Esophagus squamous epithelium (tissue), 4 donors: ENCODE results near the gene C15orf61.

Experiments used
- POLR2A ChIP-seq, 4 donors: fragments of 450-650 bp; IDR thresholded peaks; one replicate each; pipeline ENCODE4 v1.6.1; 2017; ENCODE audit warnings: antibody characterized with exemption in 4 of 4, mild to moderate bottlenecking in 4 of 4, moderate library complexity in 3 of 4
- TF ChIP-seq, protein P1 (sequence below), 6 experiments: fragments of 450-650 bp in 4 of 6; fragments of 200-600 bp in 2 of 6; sonication (generic) in 2 of 6; IDR thresholded peaks; one replicate each; pipeline ENCODE4 v1.5.1; 2016 to 2019; ENCODE audit warnings: antibody characterized with exemption in 6 of 6, mild to moderate bottlenecking in 4 of 6, moderate library complexity in 4 of 6

DNA sequence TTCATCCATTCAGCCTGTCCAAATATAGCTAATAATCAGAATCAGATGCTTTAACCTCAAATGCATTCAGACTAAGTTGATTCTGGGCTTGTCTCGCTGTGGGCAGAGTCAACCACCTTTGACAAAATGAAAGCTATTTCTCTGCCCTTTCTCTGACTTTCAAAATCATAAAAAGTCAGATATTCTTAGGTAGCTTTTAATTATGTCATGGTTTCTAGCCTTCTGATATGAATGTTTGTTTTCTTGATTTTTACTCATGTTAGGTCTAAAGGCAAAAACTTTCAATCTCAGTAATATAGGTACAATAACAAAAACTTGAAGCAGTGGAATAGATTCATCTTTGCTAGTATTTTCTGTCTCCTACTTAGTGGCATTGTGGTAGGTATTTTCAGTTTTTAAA, 25.3 kb upstream of the C15orf61 start:
- TF ChIP-seq, protein P1, sequence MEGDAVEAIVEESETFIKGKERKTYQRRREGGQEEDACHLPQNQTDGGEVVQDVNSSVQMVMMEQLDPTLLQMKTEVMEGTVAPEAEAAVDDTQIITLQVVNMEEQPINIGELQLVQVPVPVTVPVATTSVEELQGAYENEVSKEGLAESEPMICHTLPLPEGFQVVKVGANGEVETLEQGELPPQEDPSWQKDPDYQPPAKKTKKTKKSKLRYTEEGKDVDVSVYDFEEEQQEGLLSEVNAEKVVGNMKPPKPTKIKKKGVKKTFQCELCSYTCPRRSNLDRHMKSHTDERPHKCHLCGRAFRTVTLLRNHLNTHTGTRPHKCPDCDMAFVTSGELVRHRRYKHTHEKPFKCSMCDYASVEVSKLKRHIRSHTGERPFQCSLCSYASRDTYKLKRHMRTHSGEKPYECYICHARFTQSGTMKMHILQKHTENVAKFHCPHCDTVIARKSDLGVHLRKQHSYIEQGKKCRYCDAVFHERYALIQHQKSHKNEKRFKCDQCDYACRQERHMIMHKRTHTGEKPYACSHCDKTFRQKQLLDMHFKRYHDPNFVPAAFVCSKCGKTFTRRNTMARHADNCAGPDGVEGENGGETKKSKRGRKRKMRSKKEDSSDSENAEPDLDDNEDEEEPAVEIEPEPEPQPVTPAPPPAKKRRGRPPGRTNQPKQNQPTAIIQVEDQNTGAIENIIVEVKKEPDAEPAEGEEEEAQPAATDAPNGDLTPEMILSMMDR (IDR thresholded peaks at IDR 0.05), result no peak
- no peak for TF ChIP-seq POLR2A (IDR thresholded peaks at IDR 0.05)
